Stomach (tissue), 9 donors: ENCODE measurements around the gene PTPN14. TPM values are rescaled to one million over a fixed set of nuclear protein-coding genes. Genes with fewer than 3 reads are reported as not detected.

ENCODE experiments used
- DNase-seq, 2 donors: peaks; one replicate each; pipeline versions ENCODE4 v3.0.0 to v3.0.0-alpha.2; 2013 to 2019
- H3K27ac ChIP-seq, 5 donors: fragments of 200-600 bp in 4 of 5; sonication (generic) in 4 of 5; one replicate each; pipeline ENCODE4 v1.5.1; 2013 to 2019; ENCODE audit warnings: mild to moderate bottlenecking in 1 of 5, moderate library complexity in 1 of 5
- H3K27me3 ChIP-seq, 3 donors: fragments of 200-600 bp; sonication (generic); one replicate each; pipeline ENCODE4 v1.5.1; 2017 to 2019; ENCODE audit warnings: mixed run types in 1 of 3
- H3K36me3 ChIP-seq, 4 donors: fragments of 200-600 bp; sonication (generic); 1 replicate in 3 of 4; 2 replicates in 1 of 4; pipeline ENCODE4 v1.5.1; 2016 to 2019
- H3K4me1 ChIP-seq, 4 donors: fragments of 200-600 bp; sonication (generic); one replicate each; pipeline ENCODE4 v1.5.1; 2016 to 2019
- H3K4me3 ChIP-seq, 4 donors: fragments of 200-600 bp; sonication (generic) in 3 of 4; one replicate each; pipeline ENCODE4 v1.5.1; 2016 to 2019; ENCODE audit warnings: mild to moderate bottlenecking in 1 of 4
- H3K9me3 ChIP-seq, 4 donors: fragments of 200-600 bp; sonication (generic); one replicate each; pipeline ENCODE4 v1.5.1; 2016 to 2019
- EP300 ChIP-seq: sonication (generic); formaldehyde crosslinking; IDR thresholded peaks from one replicate; pipeline ENCODE4 v1.6.1; 2017; ENCODE audit warnings: antibody characterized with exemption
- POLR2A ChIP-seq, 4 donors: fragments of 450-650 bp; IDR thresholded peaks; one replicate each; pipeline ENCODE4 v1.6.1; 2016; ENCODE audit warnings: antibody characterized with exemption in 4 of 4, control low read depth in 2 of 4, mild to moderate bottlenecking in 1 of 4, moderate library complexity in 1 of 4
- POLR2AphosphoS5 ChIP-seq, 3 donors: sonication (generic); formaldehyde crosslinking; IDR thresholded peaks; one replicate each; pipeline ENCODE4 v1.6.1; 2016; ENCODE audit warnings: antibody characterized with exemption in 3 of 3
- WGBS, 5 donors: extraction: QIAGEN DNeasy Blood & Tissue Kit in 3 of 5; methylation state at CpG; one replicate each; pipeline versions ENCODE4 v1.1.5 to v1.1.7; 2013 to 2018; 5-methylcytosine and 5-hydroxymethylcytosine counted together
- intact Hi-C: fragments of 100-400 bp; cut with DNase I; formaldehyde crosslinking; loops from one replicate; pipeline ENCODE4 v1.15.1; 2023; ENCODE audit warnings: low total_unique reads
- polyA plus RNA-seq, 3 donors: library from polyadenylated mRNA; stranded (reverse); fragments of 200-250 nt; gene quantifications; one replicate each; pipeline ENCODE4 v1.2.3, GENCODE V29; 2013
- total RNA-seq, 5 donors: library from RNA; depleted of rRNA; stranded (reverse); fragments of >200 nt; gene quantifications; one replicate each; pipeline versions ENCODE4 v1.1.0 to v1.2.3, GENCODE V29; 2014 to 2016
- TF ChIP-seq, protein P1 (sequence below), 7 experiments: fragments of 450-650 bp in 4 of 7; fragments of 200-600 bp in 3 of 7; sonication (generic) in 3 of 7; IDR thresholded peaks; one replicate each; pipeline ENCODE4 v1.5.1; 2016 to 2019; ENCODE audit warnings: antibody characterized with exemption in 7 of 7, control low read depth in 2 of 7, mild to moderate bottlenecking in 1 of 7
- donor health status: healthy with polysubstance abuse.
- donor health status: Bipolar disorder and iron deficiency.
- donor health status: healthy.

Gene PTPN14
- total and polyA plus RNA-seq, 8 donors = 1.7 to 44.6 (median 9.8) TPM

GRCh38 chr1:214552174-214552608 lies 789 bp upstream of the PTPN14 start:
- intact Hi-C loops = no loop called here
- TF ChIP-seq, protein P1, sequence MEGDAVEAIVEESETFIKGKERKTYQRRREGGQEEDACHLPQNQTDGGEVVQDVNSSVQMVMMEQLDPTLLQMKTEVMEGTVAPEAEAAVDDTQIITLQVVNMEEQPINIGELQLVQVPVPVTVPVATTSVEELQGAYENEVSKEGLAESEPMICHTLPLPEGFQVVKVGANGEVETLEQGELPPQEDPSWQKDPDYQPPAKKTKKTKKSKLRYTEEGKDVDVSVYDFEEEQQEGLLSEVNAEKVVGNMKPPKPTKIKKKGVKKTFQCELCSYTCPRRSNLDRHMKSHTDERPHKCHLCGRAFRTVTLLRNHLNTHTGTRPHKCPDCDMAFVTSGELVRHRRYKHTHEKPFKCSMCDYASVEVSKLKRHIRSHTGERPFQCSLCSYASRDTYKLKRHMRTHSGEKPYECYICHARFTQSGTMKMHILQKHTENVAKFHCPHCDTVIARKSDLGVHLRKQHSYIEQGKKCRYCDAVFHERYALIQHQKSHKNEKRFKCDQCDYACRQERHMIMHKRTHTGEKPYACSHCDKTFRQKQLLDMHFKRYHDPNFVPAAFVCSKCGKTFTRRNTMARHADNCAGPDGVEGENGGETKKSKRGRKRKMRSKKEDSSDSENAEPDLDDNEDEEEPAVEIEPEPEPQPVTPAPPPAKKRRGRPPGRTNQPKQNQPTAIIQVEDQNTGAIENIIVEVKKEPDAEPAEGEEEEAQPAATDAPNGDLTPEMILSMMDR (IDR thresholded peaks at IDR 0.05) = peak in 1 of 7 experiments; percentile 2
- TF ChIP-seq POLR2A (IDR thresholded peaks at IDR 0.05) (no peak), POLR2AphosphoS5 (IDR thresholded peaks at IDR 0.05) (peak; percentile 22 to 72 (median 68))
- peak; percentile 79 to 94 for DNase-seq

GRCh38 chr1:214550857-214551435 lies 456 bp downstream of the PTPN14 start:
- peaks cover 26 to 52% (median 46%) of the 10 kb centered on the region in 4 donors for H3K4me1 ChIP-seq
- 0 to 3% (median 1%) methylated on average over 44 to 57 of the region's 57 CpGs for WGBS, 5 donors
- peak overlapping the region; percentile 94 to 99 (median 98) for H3K27ac ChIP-seq
- peak in 2 of 3 donors; percentile 4 to 5 for TF ChIP-seq POLR2AphosphoS5 (IDR thresholded peaks at IDR 0.05)
- TF ChIP-seq, protein P1 (IDR thresholded peaks at IDR 0.05) = no peak
- TF ChIP-seq POLR2A (IDR thresholded peaks at IDR 0.05) = no peak
- TF ChIP-seq EP300 = no peak
- H3K36me3 ChIP-seq = no peaks in the 10 kb centered on the region
- no peaks in the 10 kb centered on the region for H3K9me3 ChIP-seq
- intact Hi-C loops = no loop called here
- H3K27me3 ChIP-seq = peaks cover 0 to 25% (median 0%) of the 10 kb centered on the region in 3 donors
- DNase-seq = peak; percentile 62 to 79
- peak overlapping the region; percentile 50 to 80 (median 74) for H3K4me3 ChIP-seq

More at GRCh38 chr1:214552174-214552608, 789 bp upstream of the PTPN14 start:
- no peaks in the 10 kb centered on the region for H3K36me3 ChIP-seq
- H3K4me3 ChIP-seq = peak overlapping the region; percentile 50 to 80 (median 74)
- peaks cover 0 to 26% (median 0%) of the 10 kb centered on the region in 3 donors for H3K27me3 ChIP-seq
- H3K27ac ChIP-seq = peak overlapping the region; percentile 94 to 99 (median 98)
- H3K9me3 ChIP-seq = no peaks in the 10 kb centered on the region
- H3K4me1 ChIP-seq = peaks cover 18 to 41% (median 39%) of the 10 kb centered on the region in 4 donors
- 1 to 5% (median 2%) methylated on average over 15 of the region's 15 CpGs for WGBS, 5 donors

DNA sequence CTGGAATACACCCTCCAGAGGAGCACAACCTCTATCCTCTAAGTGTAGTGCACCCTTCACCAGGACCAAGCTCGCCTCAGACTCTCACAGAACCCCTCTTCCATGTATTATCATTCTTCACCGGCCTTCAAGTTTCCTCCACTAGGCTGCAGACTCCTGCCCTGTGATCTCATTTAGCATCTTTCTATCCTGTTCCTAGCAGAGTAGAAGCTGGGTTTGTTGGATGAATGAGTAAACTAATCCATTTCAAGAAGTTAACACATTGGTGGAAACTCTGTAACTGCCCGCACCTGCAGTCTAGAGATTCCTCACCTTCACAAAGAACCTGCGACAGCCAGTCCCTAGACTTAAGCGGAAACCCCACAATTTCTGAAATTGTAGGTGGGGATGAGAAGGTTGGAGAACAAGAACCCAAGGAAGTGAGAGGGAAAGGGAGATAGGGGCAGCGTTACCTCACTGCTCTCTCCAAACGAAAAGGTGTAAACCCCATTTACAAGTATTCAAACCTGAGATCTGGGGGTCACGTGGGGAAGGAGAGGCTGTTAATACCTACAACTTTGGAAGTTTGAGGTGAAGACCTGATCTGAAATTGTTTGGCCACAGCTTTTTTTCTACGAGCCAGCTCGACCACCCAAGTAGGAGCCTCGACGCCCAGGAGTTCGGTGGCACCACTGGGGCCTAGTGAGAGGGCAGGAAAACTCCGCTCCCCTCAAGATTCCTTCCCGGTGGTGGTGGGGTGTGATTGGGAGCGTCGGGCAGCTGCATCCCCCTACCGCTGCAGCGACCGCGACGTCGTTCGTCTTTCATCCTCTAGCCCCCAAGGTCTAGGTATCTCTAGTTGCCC lies 1.2 kb downstream of the PTPN14 start:
- H3K27ac ChIP-seq = peak overlapping the region; percentile 94 to 99 (median 98)
- no peaks in the 10 kb centered on the region for H3K36me3 ChIP-seq
- H3K9me3 ChIP-seq = no peaks in the 10 kb centered on the region
- intact Hi-C loops = no loop called here
- no peak for TF ChIP-seq EP300
- TF ChIP-seq POLR2AphosphoS5 (IDR thresholded peaks at IDR 0.05) = no peak
- no peak for TF ChIP-seq POLR2A (IDR thresholded peaks at IDR 0.05)
- TF ChIP-seq, protein P1 (IDR thresholded peaks at IDR 0.05) = no peak
- H3K4me3 ChIP-seq = peak overlapping the region; percentile 50 to 80 (median 74)
- WGBS, 5 donors = 12 to 24% (median 17%) methylated on average over 17 to 24 of the region's 24 CpGs
- peaks cover 26 to 59% (median 49%) of the 10 kb centered on the region in 4 donors for H3K4me1 ChIP-seq
- DNase-seq = peak in 1 of 2 donors; percentile 49
- peaks cover 0 to 25% (median 0%) of the 10 kb centered on the region in 3 donors for H3K27me3 ChIP-seq

- intact Hi-C loops = no loop called here
- no peaks in the 10 kb centered on the region for H3K36me3 ChIP-seq
- no peaks in the 10 kb centered on the region for H3K9me3 ChIP-seq
- WGBS, 5 donors = 31 to 47% (median 43%) methylated on average over 7 of the region's 7 CpGs
- H3K27ac ChIP-seq = peak overlapping the region in 4 of 5 donors; percentile 94 to 99 (median 96)
- H3K4me3 ChIP-seq = peak overlapping the region; percentile 50 to 80 (median 74)
- TF ChIP-seq POLR2A (IDR thresholded peaks at IDR 0.05) (no peak), EP300 (no peak), POLR2AphosphoS5 (IDR thresholded peaks at IDR 0.05) (no peak)
- TF ChIP-seq, protein P1 (IDR thresholded peaks at IDR 0.05) = no peak
- DNase-seq = no peak
- peaks cover 26 to 64% (median 51%) of the 10 kb centered on the region in 4 donors for H3K4me1 ChIP-seq
- H3K27me3 ChIP-seq = peaks cover 0 to 25% (median 0%) of the 10 kb centered on the region in 3 donors
Observed at GRCh38 chr1:214549604-214550003, 1.8 kb downstream of the PTPN14 start.
